AG04450 (cell line): Measurements from ENCODE around the gene HEBP1. TPM values are rescaled to one million over a fixed set of nuclear protein-coding genes. Genes with fewer than 3 reads are reported as not detected.

Source experiments
- CTCF ChIA-PET: fragments of 300-600, 350-600 bp; formaldehyde crosslinking; extraction: SDS; loops from one replicate; lab custom pipeline; 2022; ENCODE audit warnings: antibody characterized with exemption, inconsistent platforms; lab: Charles Lee
- POLR2A ChIA-PET: fragments of 350-600 bp; formaldehyde crosslinking; extraction: SDS; loops from one replicate; lab custom pipeline; 2021; ENCODE audit warnings: antibody characterized with exemption, inconsistent platforms; lab: Yijun Ruan, JAX
- DNase-seq: peaks from one replicate; pipeline ENCODE4 v3.0.0-alpha.2; 2011; ENCODE audit warnings: low read depth, low spot score
- H3K27ac ChIP-seq: one replicate; pipeline ENCODE4 v1.5.1; 2012; ENCODE audit warnings: low read depth, low read length, control low read depth
- H3K27me3 ChIP-seq: one replicate; pipeline ENCODE4 v1.6.0; 2012; ENCODE audit warnings: low read length; ENCODE audit not compliant: control insufficient read depth, insufficient read depth
- H3K4me3 ChIP-seq: 2 replicates; pipeline ENCODE4 v1.5.1; 2011; ENCODE audit warnings: mild to moderate bottlenecking, low read depth, low read length, control low read depth
- H3K9me3 ChIP-seq: 2 replicates; pipeline ENCODE4 v1.5.1; 2012; ENCODE audit warnings: low read length; ENCODE audit not compliant: control insufficient read depth, insufficient read depth
- CTCF ChIP-seq: IDR thresholded peaks from 2 replicates; pipeline ENCODE4 v1.5.1; 2011; ENCODE audit warnings: low read depth, low read length, control low read depth, inconsistent platforms
- polyA plus RNA-seq: library from polyadenylated mRNA; depleted of rRNA; stranded (reverse); fragments of >200 nt; gene quantifications from 2 replicates; pipeline ENCODE4 v1.2.3, GENCODE V29; 2011

The HEBP1 gene
- polyA plus RNA-seq, 1 experiment = 57.7 TPM

GRCh38 chr12:13044906-13045299 lies 44.8 kb upstream of the HEBP1 start:
- H3K9me3 ChIP-seq = no peaks in the 10 kb centered on the region; the same call in 1 of the 2 replicates
- no peak for TF ChIP-seq CTCF
- H3K27ac ChIP-seq = no peak overlapping the region
- no peaks in the 10 kb centered on the region for H3K27me3 ChIP-seq
- peak overlapping the region; percentile 96 for H3K4me3 ChIP-seq
- ChIA-PET POLR2A (interaction anchor here (0.7 to 0.8 kb wide), 3 partner anchors 91 to 182 kb away, joined by 4 to 5 read pairs (median 4); no protein-coding TSS in a partner anchor), CTCF (interaction anchor here (0.6 to 5.1 kb wide), 7 partner anchors 15 to 1122 kb away, joined by 3 to 35 read pairs (median 4); no protein-coding TSS in a partner anchor)
- DNase-seq = no peak

- ChIA-PET POLR2A (interaction anchor here (0.6 to 0.8 kb wide), 3 partner anchors 91 to 1215 kb away, joined by 3 to 5 read pairs (median 4); no protein-coding TSS in a partner anchor), CTCF (interaction anchor here (0.6 to 5.1 kb wide), 5 partner anchors 19 to 210 kb away, joined by 3 to 35 read pairs (median 4); no protein-coding TSS in a partner anchor)
- no peak within 1 kb of the TSS for H3K27ac ChIP-seq
- H3K9me3 ChIP-seq = no peaks in the 10 kb centered on the region; the same call in 1 of the 2 replicates
- H3K4me3 ChIP-seq = peak within 1 kb of the TSS; percentile 96
- H3K27me3 ChIP-seq = no peaks in the 10 kb centered on the region
- DNase-seq = no peak
- peak; percentile 6; the same call in 1 of the 2 replicates for TF ChIP-seq CTCF
These were observed 44.2 kb upstream of the HEBP1 start, which contains the start of gene FAM234B for GRCh38 chr12:13044002-13044905. TSS of gene FAM234B (plus strand) at chr12:13044381. CDS start at chr12:13044404, 23 bp downstream.

- DNase-seq = no peak
- Histone ChIP-seq H3K9me3 (no peaks in the 10 kb centered on the region; the same call in 1 of the 2 replicates), H3K4me3 (no peak overlapping the region), H3K27me3 (no peaks in the 10 kb centered on the region), H3K27ac (no peak overlapping the region)
- POLR2A ChIA-PET = no interaction called here
- CTCF ChIA-PET = interaction anchor here (5.1 kb wide), 1 partner anchor 169 kb away, joined by 35 read pairs; no protein-coding TSS in a partner anchor
- TF ChIP-seq CTCF = no peak
These were observed 42.7 kb upstream of the HEBP1 start for GRCh38 chr12:13042666-13043230.

GRCh38 chr12:13041224-13041623 lies 41.2 kb upstream of the HEBP1 start:
- CTCF ChIA-PET = no interaction called here
- TF ChIP-seq CTCF = no peak
- no peak for DNase-seq
- H3K4me3 ChIP-seq = no peak overlapping the region
- POLR2A ChIA-PET = no interaction called here
- no peaks in the 10 kb centered on the region for H3K27me3 ChIP-seq
- H3K9me3 ChIP-seq = no peaks in the 10 kb centered on the region; the same call in 1 of the 2 replicates
- no peak overlapping the region for H3K27ac ChIP-seq
